ENCODE measurements around the gene VIPR2.

The VIPR2 gene

DNA sequence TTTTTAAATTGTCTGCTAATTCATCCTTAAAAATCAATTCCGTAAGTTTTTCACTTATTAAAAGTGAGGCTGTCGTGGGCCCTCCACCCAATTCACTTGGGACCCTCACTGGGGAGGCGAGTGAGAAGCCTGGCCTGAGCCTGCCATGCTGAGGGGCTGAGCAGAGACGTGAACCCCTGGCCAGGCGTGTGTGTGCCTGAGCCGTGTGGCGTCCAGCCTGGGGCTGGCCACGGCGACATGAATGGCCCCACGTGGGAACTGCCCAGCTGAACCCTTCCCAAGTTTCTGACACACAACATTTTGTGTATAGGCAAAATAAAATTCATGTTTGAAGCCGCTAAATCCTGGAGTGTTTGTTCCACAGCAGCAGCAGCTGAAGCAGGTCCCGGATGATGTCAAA, 13.0 kb upstream of the VIPR2 start:
- no peak for DNase-seq

DNA sequence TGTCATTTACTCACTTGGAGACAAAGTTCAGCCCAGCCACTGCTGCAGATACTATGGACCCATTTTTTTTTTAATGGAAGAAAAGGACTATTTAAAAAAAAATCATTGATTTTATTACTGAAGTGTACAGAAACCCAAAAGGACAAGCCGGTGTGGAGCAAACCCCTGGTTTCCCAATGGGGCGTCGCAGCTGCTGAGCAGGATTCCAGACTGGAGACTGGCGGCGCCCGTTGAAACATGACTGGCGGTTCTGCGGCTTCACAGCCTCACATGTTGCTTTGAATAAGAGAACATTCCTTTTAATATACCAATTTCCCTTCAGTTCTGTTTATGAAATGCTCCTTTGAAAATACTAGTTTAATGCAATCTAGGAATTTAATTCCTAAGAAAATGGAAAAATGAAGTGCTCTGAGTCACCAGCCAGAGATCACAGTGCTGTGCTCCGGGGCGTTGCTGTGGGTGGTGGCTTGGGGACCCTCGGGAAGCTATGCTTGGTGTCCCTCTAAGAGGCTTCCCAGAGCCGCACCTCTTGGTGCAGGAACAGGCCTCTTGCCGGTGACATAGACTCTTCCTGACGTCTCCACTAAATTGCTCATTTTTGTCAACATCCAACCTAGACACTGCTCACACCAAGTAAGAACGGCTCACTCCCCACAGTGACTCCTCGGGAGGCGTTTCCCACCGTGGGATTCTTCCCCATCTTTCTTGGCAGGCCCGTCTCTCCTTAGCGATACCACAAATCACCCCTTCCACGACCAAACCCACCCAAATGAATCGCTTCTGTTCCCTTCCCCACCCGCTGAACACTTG, 12.0 kb upstream of the VIPR2 start:
- DNase-seq, result no peak

DNA sequence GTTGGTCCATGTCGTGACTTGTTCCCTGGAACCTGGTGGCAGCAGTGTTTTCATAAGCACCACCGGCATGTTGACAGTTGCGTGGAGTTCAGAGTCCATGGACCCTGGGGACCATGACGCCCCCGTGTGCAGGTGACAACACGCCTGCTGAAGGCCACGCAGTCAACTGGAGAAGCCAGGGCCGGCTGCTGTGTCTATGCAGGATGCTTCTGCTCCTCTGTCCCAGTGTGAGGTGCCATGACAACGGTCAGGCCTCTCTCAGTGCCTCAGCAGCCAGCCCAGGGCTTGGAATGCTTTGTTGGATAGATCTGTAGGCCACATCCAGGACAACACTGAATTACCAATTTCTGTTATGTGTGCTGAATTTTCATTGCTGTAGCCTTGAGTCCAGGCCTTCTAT, 10.7 kb upstream of the VIPR2 start:
- DNase-seq, result no peak

DNA sequence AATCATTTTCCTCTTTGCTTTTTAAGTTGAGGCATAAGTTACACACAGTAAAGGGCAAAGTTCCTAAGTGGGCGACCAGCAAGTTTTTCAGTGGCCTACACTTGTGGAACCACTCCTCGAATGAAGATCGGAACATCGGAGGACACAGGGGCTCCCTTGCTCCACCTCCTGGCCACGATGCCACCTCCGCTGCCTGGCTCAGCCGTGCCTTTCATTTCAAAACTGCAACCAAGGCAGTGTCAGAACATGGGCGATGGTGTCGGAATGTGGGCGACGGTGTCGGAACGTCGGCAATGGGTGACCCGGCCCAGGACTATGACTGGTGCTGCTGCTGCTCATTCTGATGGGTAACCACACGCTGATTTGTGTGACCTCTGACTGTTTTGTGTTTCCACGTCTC, 9.6 kb upstream of the VIPR2 start:
- DNase-seq, result no peak

DNA sequence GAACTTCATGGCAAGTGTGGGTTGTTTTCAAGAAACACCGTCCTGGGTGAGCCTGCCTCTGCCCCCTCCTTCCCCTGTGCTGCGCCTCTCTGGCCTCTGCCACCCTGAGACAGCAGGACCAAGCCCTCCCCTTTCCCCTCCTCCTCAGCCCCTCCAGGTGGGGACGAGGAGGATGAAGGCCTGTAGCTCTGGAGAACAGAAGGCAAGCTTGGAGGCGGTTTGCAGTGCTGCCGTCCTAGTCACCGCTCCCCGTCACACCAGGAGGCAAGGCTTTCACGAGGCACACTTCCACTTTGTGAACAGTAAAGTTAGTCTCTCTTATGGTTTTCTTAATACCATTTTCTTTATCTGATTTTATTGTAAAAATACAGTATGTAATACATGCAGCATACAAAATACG, 8.8 kb upstream of the VIPR2 start:
- DNase-seq, result no peak

DNA sequence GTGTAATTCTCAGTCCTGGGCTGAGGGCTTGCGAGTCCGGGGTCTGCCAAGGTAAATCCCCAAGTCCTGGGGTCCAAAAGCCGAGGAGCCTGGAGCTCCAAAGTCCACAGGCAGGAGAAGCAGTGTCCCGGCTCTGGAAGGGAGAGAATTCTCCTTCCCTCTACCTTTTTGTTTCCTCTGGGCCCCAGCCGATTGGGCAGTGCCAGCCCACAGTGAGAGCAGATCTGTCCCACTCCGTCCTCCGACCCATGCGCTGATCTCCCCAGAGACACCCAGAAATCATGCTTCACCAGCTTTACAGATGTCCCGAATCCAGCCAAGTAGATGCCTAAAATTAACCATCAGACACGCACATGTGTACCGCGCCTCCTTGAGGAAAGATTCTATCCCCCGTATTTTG, 8.1 kb upstream of the VIPR2 start:
- DNase-seq, result no peak

DNA sequence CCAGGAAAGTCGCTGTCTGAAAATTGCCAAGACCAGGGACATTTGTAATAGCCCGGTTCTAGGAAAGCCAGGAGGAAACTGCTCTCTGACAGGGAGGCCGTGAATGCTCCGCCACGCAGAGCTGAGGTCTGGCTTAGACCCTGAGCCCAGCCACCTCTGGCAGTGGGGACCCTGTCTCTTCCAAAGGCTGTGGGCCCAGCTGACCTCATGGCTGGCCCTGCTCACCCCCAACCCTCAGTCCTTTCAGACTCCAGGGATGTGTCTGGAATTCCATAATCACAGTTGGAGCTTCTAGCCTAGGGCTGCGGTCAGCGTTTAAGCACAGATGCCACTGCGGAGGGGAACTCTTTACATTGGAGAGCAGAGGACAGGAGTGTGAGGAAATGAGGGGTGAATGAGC, 6.6 kb upstream of the VIPR2 start:
- DNase-seq, result no peak

DNA sequence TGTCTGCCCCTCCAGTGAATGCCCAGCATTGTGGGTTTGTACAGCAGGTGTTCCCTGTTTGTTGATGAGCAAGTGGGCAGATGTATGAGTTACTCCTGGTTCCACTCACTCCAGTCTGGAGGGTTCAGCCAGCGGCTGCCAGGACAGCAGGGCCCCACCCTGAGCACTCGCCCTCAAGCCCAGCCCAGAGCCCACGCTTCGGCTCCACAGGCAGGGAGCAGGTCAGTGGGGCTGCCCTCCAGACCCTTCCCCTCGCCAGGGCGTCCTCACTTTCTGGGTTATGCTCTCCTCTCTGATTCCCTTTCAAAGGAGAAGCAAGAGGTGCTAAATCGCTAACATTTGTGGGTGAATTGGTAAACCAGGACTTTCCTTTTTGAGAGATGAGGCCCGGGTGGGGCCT, 4.8 kb upstream of the VIPR2 start:
- DNase-seq, result no peak

DNA sequence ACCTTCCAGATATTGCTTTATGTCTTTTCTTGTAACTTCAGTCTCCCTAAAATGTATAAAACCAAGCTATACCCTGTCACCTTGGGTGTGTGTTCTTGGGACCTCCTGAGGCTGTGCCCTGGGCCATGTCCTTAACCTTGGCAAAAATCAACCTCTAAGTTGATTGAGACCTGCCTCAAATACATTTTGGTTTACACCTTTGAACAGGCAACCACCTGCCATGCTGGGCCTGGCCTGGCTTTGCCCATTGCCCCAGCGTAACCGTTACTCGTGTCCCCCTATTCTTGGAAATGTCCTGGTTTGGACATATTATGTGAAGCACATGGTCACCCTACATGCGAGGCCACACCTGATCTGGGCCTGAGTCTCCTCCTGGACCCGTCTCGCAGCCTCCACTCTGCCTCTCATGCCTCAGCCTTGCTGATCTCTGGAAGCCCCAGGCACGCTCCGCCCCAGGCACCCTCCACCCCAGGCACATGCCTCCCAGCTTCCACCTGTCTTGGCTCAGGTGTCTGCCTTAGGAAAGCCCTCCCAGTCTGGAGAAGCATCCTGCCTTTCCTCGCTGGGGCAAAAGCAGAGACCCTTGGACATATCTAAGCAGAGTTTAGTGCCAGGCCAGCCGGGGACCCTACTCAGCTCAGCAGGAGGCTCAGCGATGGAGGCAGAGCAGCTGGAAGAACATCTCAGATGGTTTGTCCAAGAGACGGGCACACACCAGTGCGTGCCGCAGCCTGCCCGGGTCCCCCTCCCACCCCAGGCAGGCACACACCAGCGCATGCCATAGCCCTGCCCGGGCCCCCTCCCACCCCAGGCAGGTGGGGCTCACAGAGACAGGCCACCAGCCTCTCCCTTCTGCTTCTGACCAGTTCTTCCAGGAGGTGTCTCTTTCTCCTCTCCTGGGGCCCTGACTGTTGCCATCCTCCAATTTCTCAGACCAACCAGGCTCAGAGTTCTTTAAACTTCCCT, 4.0 kb upstream of the VIPR2 start:
- no peak for DNase-seq

DNA sequence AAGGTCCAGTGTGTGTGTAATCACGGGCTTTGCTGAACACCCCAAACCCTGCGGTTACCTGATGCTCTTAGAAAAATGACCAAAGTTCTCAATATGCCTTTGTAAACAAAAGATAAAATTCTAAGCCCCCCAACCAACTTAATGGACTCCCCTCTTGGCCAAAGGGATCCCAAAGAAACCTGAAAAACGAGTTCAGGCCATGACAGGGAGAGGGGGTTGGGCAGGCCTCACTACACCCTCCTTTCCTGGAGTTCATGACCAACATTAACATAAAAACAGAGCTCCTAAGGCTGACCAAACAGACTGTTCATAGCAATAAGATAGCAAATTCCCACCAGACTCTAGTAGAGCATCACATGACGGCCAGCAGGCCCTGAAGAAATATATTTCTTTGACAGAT, 3.0 kb upstream of the VIPR2 start:
- no peak for DNase-seq

DNA sequence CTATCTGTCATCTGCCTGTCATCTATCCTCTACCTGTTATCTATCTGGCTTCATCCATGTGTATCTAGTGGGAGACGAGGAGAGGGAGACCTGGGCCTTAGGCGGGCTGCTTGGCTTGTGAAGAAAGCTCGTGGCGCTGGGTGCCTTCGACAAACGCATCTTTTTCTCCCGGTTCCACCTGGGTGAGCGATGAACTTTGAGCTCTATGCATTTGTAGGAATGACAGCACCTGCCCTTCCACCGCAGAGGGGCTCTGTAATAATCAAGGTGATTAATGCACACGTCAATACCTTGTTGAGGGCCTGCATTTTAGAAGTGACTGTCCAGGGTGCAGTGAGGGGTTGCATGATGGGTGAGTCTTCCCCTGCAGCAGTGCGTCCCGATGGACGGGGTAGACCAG, 2.6 kb upstream of the VIPR2 start:
- no peak for DNase-seq

DNA sequence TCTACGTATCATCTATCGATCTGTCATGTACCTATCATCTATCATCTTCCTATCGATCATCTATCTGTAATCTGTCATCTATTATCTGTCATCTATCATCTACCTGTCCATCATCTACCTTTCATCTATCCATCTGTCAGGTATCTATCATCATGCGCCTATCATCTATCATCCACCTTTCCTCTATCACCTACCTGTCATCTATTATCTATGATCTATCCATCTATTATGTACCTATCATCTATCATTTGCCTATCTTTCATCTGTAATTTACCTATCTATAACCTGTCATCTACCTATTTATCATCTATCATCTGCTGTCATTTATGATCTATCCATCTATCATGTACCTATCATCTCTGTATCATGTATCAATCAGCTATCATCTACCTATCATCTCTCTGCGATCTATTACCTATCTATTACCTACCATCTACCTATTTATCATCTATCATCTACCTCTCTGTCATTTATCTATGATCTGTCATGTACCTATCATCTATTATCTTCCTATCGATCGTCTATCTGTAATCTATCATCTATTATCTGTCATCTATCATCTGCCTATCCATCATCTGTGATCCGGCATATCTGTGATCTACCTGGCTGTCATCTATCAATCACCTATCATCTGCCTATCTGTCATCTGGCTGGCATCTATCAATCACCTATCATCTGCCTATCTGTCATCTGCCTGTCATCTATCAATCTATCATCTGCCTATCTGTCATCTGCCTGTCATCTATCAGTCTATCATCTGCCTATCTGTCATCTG, 1.6 kb upstream of the VIPR2 start:
- no peak for DNase-seq

DNA sequence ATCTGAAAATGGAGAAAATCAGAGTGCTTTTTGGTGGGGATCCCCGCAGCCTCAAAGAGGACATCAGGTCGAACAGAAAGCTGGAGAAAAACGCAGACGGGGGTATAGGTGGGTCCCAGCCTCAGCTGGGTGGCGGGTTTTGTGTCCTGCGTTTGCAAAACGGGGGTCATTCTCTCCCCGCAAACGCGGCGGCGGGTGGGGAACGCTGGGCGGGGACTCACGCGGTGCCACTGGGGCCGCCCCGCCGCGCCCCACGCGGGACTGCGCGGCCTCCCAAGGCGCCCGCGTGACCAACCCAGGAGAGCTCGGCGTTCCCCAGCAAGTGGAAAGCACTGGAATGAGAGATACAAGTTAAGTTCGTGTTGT, 806 bp upstream of the VIPR2 start:
- no peak for DNase-seq

DNA sequence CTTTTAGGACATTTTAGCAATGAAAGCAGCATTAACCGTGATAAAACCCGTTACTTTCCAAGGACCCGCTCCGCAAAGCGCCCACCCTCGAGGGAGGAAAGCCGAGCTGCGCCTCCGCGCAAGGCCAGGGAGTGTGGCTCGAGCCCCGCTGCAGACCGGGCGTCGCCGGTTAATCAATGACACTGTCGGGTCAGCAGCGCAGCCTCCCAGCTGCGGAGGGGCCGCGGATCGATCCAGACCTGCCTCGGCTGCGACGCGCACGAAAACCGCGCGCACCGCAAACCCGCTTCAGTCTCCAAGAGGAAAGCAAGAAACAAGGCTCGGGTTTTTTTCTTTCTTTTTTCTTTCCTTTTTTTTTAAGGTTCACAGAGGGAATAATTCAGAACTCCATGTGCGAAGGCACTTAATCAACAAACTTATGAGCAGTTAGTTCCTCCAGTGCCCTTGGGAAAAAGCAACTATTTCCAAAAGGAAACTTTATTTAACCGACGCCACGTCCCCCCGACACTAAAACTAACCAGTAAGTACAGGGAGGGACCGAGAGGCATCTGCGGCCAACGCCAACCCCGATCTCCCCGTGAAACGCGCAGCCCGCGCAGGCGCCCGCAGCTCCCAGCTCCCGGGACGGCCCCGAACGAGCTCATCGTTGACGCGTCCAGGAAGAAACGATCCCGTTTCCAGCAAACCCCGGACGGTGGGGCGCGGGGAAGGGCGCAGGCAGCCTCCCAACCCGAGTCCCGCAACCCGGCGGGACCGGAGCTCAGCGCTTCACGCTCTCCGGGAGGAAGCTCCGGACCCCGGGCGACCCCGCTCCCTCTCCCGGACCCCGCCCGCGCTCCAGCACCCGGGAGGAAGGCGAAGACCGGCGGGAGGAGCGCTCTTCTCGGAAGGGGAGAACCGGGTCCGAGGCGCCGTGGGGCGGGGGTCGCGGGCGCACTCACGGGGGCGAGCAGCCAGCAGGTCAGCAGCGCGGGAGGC, 598 bp downstream of the VIPR2 start:
- no peak for DNase-seq

DNA sequence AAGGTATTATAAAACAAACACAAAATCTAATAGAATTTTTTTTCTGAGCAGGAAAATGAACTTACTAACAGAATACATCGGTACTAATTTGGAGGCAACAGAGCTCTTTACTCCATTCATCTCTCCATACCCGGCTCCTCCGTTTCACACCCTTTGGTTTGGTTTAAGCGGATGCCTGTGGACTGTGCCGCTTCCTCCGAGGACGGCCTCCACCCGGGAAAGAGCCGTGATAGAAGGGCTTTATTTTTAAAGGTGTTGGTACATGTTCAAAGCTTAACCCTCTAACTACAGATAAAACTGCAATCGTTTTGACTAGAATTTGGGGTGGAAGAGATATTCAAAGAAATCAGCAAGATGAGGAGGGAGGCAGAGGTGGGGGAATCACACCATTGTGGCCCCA, 1.9 kb downstream of the VIPR2 start:
- no peak for DNase-seq

DNA sequence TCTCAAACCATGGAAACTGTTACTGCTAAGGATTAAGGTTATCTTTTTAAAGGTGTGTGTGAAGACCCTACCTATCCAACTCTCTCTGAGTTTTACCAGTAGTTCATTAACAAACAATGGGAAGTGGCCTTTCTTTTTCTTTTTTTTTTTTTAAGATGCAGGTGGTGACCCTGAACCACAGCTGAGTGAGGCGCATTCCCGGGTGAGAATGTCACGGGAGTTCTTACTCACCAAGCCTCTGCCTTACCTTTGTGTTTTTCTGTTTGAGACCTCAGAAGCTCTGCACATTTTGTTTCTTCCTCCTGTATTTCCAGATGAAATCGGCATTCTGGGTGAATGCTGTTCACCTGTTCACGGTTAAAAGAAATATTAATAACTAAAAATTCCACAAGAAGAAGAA, 2.5 kb downstream of the VIPR2 start:
- DNase-seq, result no peak

DNA sequence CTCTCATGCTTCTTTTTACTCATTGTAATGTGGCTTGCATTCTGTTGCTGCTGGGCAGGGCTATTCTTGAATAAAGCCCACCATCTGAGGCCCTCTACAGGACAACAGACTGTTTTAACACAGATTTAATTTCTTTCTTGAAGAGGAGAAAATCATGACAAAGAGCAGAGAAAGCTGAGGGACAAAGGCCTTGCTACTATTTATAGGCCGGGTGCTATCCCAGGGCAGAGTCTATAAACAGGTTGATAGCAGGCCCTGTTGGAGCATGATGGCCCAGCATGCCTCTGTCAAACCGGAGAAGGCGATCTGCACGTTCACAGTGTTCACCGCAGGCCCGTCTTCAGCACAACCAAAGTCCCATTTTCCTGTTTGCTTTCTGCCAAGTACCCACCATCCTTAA, 3.0 kb downstream of the VIPR2 start:
- DNase-seq, result no peak

DNA sequence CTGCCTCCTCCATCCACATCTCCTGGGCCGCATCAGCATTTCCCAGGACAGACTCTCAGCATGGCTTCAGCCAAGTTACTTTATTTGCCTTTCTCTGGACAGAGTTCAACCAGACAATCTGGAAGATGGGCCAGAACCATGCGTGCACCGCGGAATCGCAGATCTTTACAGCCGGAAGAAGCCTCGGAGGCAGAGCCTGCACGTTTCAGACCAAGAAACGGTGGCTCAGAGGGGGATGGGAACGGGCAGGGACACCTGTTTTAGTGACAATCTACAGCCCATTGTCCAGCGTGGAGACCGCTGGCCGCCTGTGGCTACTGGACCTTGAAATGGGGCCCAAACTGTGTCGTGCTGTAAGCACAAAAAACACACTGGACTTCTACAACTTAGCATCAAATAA, 3.5 kb downstream of the VIPR2 start:
- DNase-seq, result no peak

DNA sequence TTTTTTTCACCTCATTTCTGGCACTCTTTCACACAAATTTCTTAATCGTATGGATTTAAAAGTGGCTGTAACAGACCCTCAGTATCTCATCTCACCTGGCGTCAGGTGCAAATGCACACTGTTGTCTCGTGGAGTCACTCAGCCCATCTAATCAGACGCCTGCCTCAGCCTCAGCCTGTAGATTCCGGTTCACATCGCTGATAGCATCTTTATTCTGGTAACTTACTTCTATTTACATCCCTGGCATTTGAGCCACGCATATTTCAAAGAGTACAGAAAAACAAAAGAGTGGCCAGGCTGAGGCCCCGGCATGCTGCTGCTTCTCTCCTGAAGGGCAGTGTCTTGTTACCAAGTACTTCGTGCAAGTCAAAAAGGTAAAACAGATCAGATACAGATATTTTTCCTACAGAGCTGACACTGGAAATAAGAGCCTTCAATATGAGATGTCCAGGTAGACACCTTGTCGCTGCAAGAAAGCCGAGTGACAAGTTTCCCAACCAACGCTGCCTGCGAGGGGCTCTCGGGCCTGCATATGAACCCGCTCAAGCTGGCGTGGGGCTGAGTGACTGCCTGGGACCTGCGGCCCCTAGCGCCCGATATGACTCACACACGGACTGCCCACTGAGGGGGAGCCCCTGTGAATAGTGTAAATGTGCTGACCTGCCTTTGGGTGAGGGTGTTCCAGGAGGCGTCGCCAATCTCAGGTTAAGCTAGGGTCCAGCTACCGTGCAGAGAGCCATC, 4.3 kb downstream of the VIPR2 start:
- no peak for DNase-seq

DNA sequence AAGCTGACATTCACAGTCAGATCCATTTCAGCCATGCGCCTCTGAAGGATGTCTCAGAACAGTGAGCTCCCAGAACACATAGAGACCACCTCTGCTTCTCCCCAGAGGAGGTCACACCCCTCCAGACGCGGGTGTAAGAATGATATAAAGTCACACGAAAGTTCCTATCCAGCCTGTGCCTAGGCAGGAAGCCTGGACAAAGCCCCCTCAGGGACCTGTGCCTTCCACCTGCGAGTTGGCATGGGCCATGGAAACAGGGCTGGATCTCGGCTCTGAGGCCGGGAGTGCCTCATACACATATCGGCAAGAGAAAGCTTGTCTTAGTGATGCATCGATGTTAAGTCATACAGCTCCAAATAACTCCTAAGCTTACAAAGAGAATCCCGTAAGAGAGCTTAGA, 5.0 kb downstream of the VIPR2 start:
- DNase-seq, result no peak

DNA sequence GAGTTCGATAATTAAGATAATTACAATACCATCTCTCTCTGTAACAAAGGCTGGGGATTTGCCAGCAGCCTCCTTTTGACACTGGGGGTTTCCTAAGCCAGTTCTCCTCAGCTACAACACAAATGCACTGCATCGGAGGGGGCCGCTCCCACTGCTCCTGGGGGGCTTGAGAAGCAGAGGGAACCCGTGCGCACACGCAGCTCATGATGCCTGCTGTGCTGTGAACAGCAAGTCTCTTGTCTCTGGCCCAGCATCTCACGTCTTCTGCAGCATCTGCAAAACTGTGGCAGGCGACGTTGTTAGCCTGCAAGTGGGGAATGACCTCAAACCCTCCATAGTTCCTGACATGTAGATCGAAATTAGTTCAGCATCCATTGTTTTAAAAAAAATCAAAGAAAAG, 5.5 kb downstream of the VIPR2 start:
- no peak for DNase-seq

DNA sequence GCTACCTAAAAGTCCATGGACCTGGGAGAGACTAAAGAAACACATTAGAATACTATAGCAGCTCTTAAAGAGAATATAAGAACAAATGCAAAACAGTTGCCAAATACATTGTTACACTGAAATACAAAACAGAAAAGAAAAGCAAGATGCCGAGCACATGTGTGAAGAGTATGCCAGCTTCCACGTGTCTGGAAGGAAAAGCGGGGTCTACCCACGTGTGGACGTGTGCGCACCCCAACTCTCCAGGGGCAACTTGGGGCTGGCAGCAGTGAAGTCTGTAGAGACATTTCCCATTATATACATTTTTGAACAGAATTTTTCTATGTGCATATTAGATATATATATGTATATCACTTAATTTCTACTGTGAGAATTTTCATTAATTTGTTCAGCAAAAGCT, 6.2 kb downstream of the VIPR2 start:
- no peak for DNase-seq
